ENCODE results near the gene ZFTA. TPM values are rescaled to one million over a fixed set of nuclear protein-coding genes. Genes with fewer than 3 reads are reported as not detected.

Gene ZFTA
- total RNA-seq, 1 donor, result 13.2 TPM

DNA sequence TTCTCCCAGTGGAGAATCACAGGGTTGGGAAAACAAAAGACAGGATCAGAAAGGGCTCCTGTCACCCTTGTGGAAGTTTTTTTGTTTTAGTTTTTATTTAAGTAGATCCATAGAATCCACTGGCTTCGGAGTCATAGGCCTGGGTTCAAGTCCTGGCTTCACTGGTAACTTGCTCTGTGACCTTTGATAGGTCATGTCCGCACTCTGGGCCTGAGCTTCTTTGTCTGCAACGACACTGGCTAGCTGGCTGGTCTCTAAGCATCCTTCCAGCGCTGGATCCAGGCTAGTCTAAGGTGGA is 1.4 kb downstream of the ZFTA start:
- no peak for DNase-seq (ENCODE audit: low read depth)

DNA sequence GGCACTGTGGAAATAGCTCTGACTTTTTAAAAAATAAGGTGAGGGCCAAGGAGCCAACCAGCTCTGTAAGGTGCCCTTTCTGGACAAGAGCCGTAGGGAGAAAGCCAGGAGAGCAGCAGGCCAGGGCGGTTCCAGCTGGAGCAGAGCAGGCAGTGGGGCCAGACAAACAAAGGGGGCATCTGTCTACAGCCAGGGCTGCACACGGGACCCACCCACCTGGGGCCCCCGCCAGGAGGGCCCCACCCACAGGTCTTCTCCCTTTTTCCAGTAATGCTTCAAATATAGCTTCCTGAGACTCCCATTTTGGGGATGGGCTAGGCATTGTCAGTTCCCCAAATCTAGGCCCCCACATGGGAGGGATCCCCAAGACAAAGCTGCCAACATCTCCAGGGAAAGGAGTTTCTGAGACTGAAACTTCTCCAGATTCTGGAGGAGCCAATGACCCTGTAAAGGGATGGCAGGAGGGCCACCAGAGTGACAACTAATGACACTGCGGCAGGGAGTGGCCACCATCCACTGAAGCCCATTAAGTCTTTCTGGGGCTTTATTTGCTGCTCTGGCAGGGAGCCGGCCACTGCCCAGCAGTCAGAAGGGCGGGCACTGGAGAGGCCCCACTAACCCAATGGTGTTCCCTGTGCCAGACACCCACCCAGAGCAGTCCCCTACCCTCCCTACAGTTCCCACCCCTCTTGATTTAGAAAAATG is 1.9 kb downstream of the ZFTA start:
- peak overlapping the region; percentile 81 for H3K4me3 ChIP-seq (ENCODE audit: low read depth, low read length)

More for the DNA sequence above, 1.4 kb downstream of the ZFTA start:
- no peak for TF ChIP-seq CTCF (IDR thresholded peaks at IDR 0.05; ENCODE audit: insufficient read depth, low read length)
- H3K4me3 ChIP-seq (ENCODE audit: low read depth, low read length), result peak overlapping the region; percentile 81

GRCh38 chr11:63765688-63766241 is 2.8 kb downstream of the ZFTA start:
- TF ChIP-seq CTCF (IDR thresholded peaks at IDR 0.05; ENCODE audit: insufficient read depth, low read length), result no peak
- no peak for DNase-seq (ENCODE audit: low read depth)
- H3K4me3 ChIP-seq (ENCODE audit: low read depth, low read length), result peak overlapping the region; percentile 81

More for the DNA sequence above, 1.9 kb downstream of the ZFTA start:
- DNase-seq (ENCODE audit: low read depth), result no peak
- no peak for TF ChIP-seq CTCF (IDR thresholded peaks at IDR 0.05; ENCODE audit: insufficient read depth, low read length)

GRCh38 chr11:63764679-63765647 is 3.6 kb downstream of the ZFTA start:
- DNase-seq (ENCODE audit: low read depth), result no peak
- TF ChIP-seq CTCF (IDR thresholded peaks at IDR 0.05; ENCODE audit: insufficient read depth, low read length), result no peak
- H3K4me3 ChIP-seq (ENCODE audit: low read depth, low read length), result no peak overlapping the region

- H3K4me3 ChIP-seq (ENCODE audit: low read depth, low read length), result no peak overlapping the region
- no peak for TF ChIP-seq CTCF (IDR thresholded peaks at IDR 0.05; ENCODE audit: insufficient read depth, low read length)
- no peak for DNase-seq (ENCODE audit: low read depth)
These were observed 4.3 kb downstream of the ZFTA start for GRCh38 chr11:63764340-63764678.

GRCh38 chr11:63763496-63764339 is 4.9 kb downstream of the ZFTA start:
- no peak overlapping the region for H3K4me3 ChIP-seq (ENCODE audit: low read depth, low read length)
- DNase-seq (ENCODE audit: low read depth), result no peak
- TF ChIP-seq CTCF (IDR thresholded peaks at IDR 0.05; ENCODE audit: insufficient read depth, low read length), result no peak
